Naive thymus-derived CD4-positive, alpha-beta T cell (primary cell): ENCODE data around the gene C3orf22. TPM values are rescaled to one million over a fixed set of nuclear protein-coding genes. Genes with fewer than 3 reads are reported as not detected.
A peak's percentile ranks its signal among the peaks of the same experiment; 100 is the strongest.
"Not testable (repeated sequence)": the region's sequence is repeated elsewhere in the genome, so short reads cannot be mapped to it uniquely, and the experiment has no call there.

Source experiments
- ATAC-seq: fragments of 150-1000 bp; cut with Tn5 transposase; 2 replicates; pipeline ENCODE4 v1.10.0; 2021; ENCODE audit warnings: mild to moderate bottlenecking, moderate library complexity
- CTCF ChIA-PET: fragments of 350-600 bp; sonication (Branson Sonifier 250); formaldehyde crosslinking; loops from one replicate; lab custom pipeline; 2021; ENCODE audit warnings: antibody characterized with exemption; lab: Charles Lee
- POLR2A ChIA-PET: fragments of 350-600 bp; sonication (Branson Sonifier 250); formaldehyde crosslinking; loops from one replicate; lab custom pipeline; 2021; ENCODE audit warnings: antibody characterized with exemption, inconsistent platforms; lab: Charles Lee
- DNase-seq, 9 donors: peaks; one replicate each; pipeline versions ENCODE4 v3.0.0 to v3.0.0-alpha.2; 2020 to 2022; ENCODE audit warnings: mixed read lengths in 1 of 9
- H3K27ac ChIP-seq: one replicate; pipeline ENCODE4 v1.7.0; 2013; ENCODE audit warnings: mild to moderate bottlenecking, low read depth, low read length, moderate library complexity
- H3K27me3 ChIP-seq, 2 donors: one replicate each; pipeline ENCODE4 v1.7.0; 2013; ENCODE audit warnings: low read length in 2 of 2, mild to moderate bottlenecking in 2 of 2, moderate library complexity in 2 of 2; ENCODE audit not compliant: control insufficient read depth in 2 of 2, insufficient read depth in 2 of 2
- H3K36me3 ChIP-seq, 3 experiments: 1 replicate in 2 of 3; 2 replicates in 1 of 3; pipeline ENCODE4 v1.7.0; 2013; ENCODE audit warnings: low read length in 3 of 3, mild to moderate bottlenecking in 3 of 3, moderate library complexity in 1 of 3; ENCODE audit not compliant: insufficient read depth in 3 of 3, control insufficient read depth in 2 of 3
- H3K4me1 ChIP-seq, 2 donors: one replicate each; pipeline ENCODE4 v1.7.0; 2013; ENCODE audit warnings: low read length in 2 of 2, mild to moderate bottlenecking in 2 of 2, moderate library complexity in 1 of 2; ENCODE audit not compliant: control insufficient read depth in 2 of 2, insufficient read depth in 2 of 2
- H3K4me3 ChIP-seq: 2 replicates; pipeline ENCODE4 v1.7.0; 2013; ENCODE audit warnings: mild to moderate bottlenecking, low read length
- H3K9me3 ChIP-seq, 3 experiments: 1 replicate in 2 of 3; 2 replicates in 1 of 3; pipeline ENCODE4 v1.7.0; 2013; ENCODE audit warnings: low read length in 3 of 3; ENCODE audit not compliant: control insufficient read depth in 2 of 3
- H3K27ac Mint-ChIP-seq, 9 donors: one replicate each; pipeline ENCODE4 v1.8.0; 2020 to 2022; ENCODE audit warnings: mixed read lengths in 9 of 9, mild to moderate bottlenecking in 8 of 9, moderate library complexity in 5 of 9, inconsistent platforms in 2 of 9
- H3K27me3 Mint-ChIP-seq, 5 donors: one replicate each; pipeline ENCODE4 v1.8.0; 2021 to 2022; ENCODE audit warnings: mixed read lengths in 5 of 5, mild to moderate bottlenecking in 1 of 5
- H3K36me3 Mint-ChIP-seq, 5 donors: one replicate each; pipeline ENCODE4 v1.8.0; 2020 to 2022; ENCODE audit warnings: mixed read lengths in 5 of 5, mild to moderate bottlenecking in 3 of 5, inconsistent platforms in 1 of 5
- H3K4me1 Mint-ChIP-seq, 7 donors: one replicate each; pipeline ENCODE4 v1.8.0; 2020 to 2022; ENCODE audit warnings: mixed read lengths in 7 of 7, mild to moderate bottlenecking in 3 of 7, inconsistent platforms in 1 of 7
- H3K4me3 Mint-ChIP-seq, 10 donors: one replicate each; pipeline ENCODE4 v1.8.0; 2020 to 2022; ENCODE audit warnings: mild to moderate bottlenecking in 10 of 10, mixed read lengths in 10 of 10, moderate library complexity in 6 of 10, inconsistent platforms in 2 of 10
- H3K9me3 Mint-ChIP-seq, 11 donors: one replicate each; pipeline ENCODE4 v1.8.0; 2020 to 2022; ENCODE audit warnings: mixed read lengths in 11 of 11, mild to moderate bottlenecking in 4 of 11, inconsistent platforms in 1 of 11, moderate library complexity in 1 of 11
- intact Hi-C, 2 donors: fragments of 100-400 bp; cut with micrococcal nuclease; formaldehyde crosslinking; loops; one replicate each; pipeline ENCODE4 v1.15.1; 2023
- polyA plus RNA-seq, 2 donors: library from polyadenylated mRNA; unstranded; fragments of 300-500 nt; fragmentation: Illumina TruSeq; gene quantifications; one replicate each; pipeline ENCODE4 v1.2.3, GENCODE V29; 2021
- total RNA-seq, 6 experiments: library from RNA in 5 of 6; stranded (reverse) in 5 of 6; gene quantifications; 1 replicate in 5 of 6; 2 replicates in 1 of 6; pipeline ENCODE4 v1.2.3 and lab custom pipeline; 2021 to 2026

Gene C3orf22
- total RNA-seq = not detected
- not detected for polyA plus RNA-seq
- not detected for total RNA-seq (lab: John Stamatoyannopoulos, UW)

DNA sequence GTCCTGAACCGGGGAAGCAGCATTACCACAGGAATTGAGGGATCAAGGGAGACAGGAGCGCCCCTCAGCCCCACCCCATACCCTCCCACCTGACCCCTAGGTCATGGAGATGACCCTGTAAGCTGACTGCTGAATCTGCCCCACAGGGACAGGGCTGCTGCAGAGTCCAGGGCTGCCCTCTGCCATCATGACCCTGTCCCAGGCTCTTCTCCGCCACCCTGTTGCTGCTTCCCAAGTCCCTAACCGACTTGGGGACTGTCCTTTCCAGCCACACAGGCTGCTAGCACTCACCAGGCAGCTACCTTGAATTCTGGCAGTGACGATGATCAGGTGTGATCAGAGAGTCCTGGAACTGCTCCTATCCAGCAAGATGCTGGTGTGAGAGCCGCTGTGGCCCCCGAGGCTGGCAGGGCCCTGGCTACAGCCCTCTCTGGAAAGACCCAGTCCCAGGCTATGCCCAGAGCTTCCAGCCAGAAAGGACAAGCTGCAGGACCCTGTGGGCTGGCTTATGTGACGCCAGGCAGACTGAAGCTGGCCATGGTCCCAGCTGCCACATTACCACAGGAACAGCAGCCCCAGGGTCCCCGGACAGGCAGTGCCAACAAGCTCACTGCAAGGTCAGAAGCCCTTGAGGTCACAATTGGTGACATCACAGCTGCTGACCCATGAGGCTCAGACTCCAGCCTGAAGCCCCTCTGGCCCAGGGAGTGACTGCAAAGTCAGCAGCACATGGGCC lies at the start of gene C3orf22:
Gene C3orf22, minus strand, starts transcription at position 597 of the 736 bp plus-strand sequence. CDS start 5,542 bp downstream, outside the sequence.
- H3K4me3 ChIP-seq = no peak within 1 kb of the TSS

DNA sequence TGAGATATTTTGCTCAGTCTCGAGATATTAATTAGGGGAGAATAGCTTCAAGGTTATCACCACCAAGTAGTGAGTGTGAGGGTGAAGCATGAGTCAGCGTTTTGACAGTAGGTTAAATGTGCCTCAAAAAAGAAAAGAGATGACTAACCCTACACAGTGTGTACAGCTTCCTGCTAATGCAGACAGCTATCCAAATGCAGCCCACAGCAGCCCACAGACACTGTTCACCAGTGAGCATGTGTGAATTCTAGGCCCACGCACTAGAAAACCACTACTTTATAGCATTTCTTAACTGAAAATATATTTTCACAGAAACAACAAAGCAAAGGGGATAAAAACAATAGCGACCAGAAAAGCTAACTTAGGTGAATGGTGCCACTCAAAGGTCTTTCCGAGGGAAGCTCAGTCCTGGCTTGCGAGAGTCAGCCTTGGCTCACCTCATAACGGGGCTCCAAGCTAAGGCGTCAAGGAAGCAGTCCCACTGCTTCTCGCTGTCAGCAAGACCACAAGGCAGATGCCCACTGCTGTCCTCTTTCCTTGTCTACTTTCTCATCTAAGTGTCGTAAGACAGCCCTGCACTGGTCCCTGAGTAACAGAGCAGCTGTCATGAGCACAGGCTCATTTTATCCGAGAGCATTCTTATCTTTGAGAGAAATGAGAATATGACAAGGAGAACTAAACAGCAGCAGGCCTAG lies 48.6 kb upstream of the C3orf22 start:
- H3K36me3 Mint-ChIP-seq = peaks cover 0 to 60% (median 30%) of the 10 kb centered on the region in 5 donors
- peaks cover 3 to 9% (median 4%) of the 10 kb centered on the region in 7 donors for H3K4me1 Mint-ChIP-seq
- no peak overlapping the region for H3K4me3 Mint-ChIP-seq
- H3K27ac ChIP-seq = no peak overlapping the region
- intact Hi-C loops = no loop called here
- H3K4me1 ChIP-seq = peaks cover 3 to 4% of the 10 kb centered on the region in 2 donors
- no peaks in the 10 kb centered on the region for H3K9me3 ChIP-seq
- H3K9me3 Mint-ChIP-seq = peaks cover 0 to 4% (median 0%) of the 10 kb centered on the region in 11 donors
- peaks cover 0 to 3% (median 0%) of the 10 kb centered on the region in 5 donors for H3K27me3 Mint-ChIP-seq
- H3K27me3 ChIP-seq = no peaks in the 10 kb centered on the region
- POLR2A ChIA-PET = no interaction called here
- no peak overlapping the region for H3K27ac Mint-ChIP-seq
- CTCF ChIA-PET = no interaction called here
- peak in 1 of 9 donors; percentile 26 for DNase-seq
- peaks cover 0 to 22% (median 0%) of the 10 kb centered on the region in 3 experiments for H3K36me3 ChIP-seq
- H3K4me3 ChIP-seq = no peak overlapping the region
- peak; percentile 92 for ATAC-seq

More for the DNA sequence above, at the start of gene C3orf22:
- Histone ChIP-seq H3K27me3 (no peaks in the 10 kb centered on the region), H3K9me3 (peaks cover 0 to 4% (median 0%) of the 10 kb centered on the region in 3 experiments), H3K27ac (no peak within 1 kb of the TSS), H3K36me3 (no peaks in the 10 kb centered on the region), H3K4me1 (no peaks in the 10 kb centered on the region)
- Mint-ChIP-seq H3K27me3 (peaks cover 0 to 22% (median 7%) of the 10 kb centered on the region in 5 donors), H3K4me1 (no peaks in the 10 kb centered on the region), H3K4me3 (no peak within 1 kb of the TSS), H3K9me3 (peaks cover 0 to 22% (median 11%) of the 10 kb centered on the region in 11 donors), H3K27ac (no peak within 1 kb of the TSS), H3K36me3 (peaks cover 0 to 7% (median 0%) of the 10 kb centered on the region in 5 donors)
- intact Hi-C loops = no loop called here
- POLR2A ChIA-PET = no interaction called here
- DNase-seq (peak in 2 of 9 donors; percentile 2 to 7), ATAC-seq (no peak)
- CTCF ChIA-PET = no interaction called here

GRCh38 chr3:126606001-126606400 lies 47.3 kb upstream of the C3orf22 start:
- no peak for DNase-seq
- no peak overlapping the region for H3K27ac Mint-ChIP-seq
- H3K4me1 Mint-ChIP-seq = peaks cover 0 to 4% (median 0%) of the 10 kb centered on the region in 7 donors
- Histone ChIP-seq H3K4me3 (no peak overlapping the region), H3K36me3 (peaks cover 0 to 22% (median 0%) of the 10 kb centered on the region in 3 experiments), H3K4me1 (peaks cover 0 to 3% of the 10 kb centered on the region in 2 donors), H3K27me3 (no peaks in the 10 kb centered on the region), H3K27ac (no peak overlapping the region), H3K9me3 (no peaks in the 10 kb centered on the region)
- peaks cover 0 to 59% (median 30%) of the 10 kb centered on the region in 5 donors for H3K36me3 Mint-ChIP-seq
- peaks cover 0 to 4% (median 0%) of the 10 kb centered on the region in 11 donors for H3K9me3 Mint-ChIP-seq
- no peak overlapping the region for H3K4me3 Mint-ChIP-seq
- intact Hi-C loops = no loop called here
- no peak for ATAC-seq
- ChIA-PET POLR2A (no interaction called here), CTCF (no interaction called here)
- peaks cover 0 to 12% (median 3%) of the 10 kb centered on the region in 5 donors for H3K27me3 Mint-ChIP-seq

GRCh38 chr3:126604691-126605090 lies 46.0 kb upstream of the C3orf22 start:
- intact Hi-C loops = no loop called here
- no peak overlapping the region for H3K27ac ChIP-seq
- peaks cover 0 to 3% of the 10 kb centered on the region in 2 donors for H3K4me1 ChIP-seq
- no peak overlapping the region for H3K4me3 ChIP-seq
- DNase-seq = no peak
- peaks cover 0 to 20% (median 0%) of the 10 kb centered on the region in 3 experiments for H3K36me3 ChIP-seq
- Mint-ChIP-seq H3K4me1 (peaks cover 0 to 4% (median 0%) of the 10 kb centered on the region in 7 donors), H3K27ac (no peak overlapping the region), H3K4me3 (no peak overlapping the region), H3K36me3 (peaks cover 0 to 46% (median 30%) of the 10 kb centered on the region in 5 donors), H3K27me3 (peaks cover 0 to 22% (median 5%) of the 10 kb centered on the region in 5 donors), H3K9me3 (peaks cover 0 to 4% (median 0%) of the 10 kb centered on the region in 11 donors)
- ChIA-PET POLR2A (no interaction called here), CTCF (no interaction called here)
- H3K27me3 ChIP-seq = no peaks in the 10 kb centered on the region
- ATAC-seq = no peak
- H3K9me3 ChIP-seq = no peaks in the 10 kb centered on the region

DNA sequence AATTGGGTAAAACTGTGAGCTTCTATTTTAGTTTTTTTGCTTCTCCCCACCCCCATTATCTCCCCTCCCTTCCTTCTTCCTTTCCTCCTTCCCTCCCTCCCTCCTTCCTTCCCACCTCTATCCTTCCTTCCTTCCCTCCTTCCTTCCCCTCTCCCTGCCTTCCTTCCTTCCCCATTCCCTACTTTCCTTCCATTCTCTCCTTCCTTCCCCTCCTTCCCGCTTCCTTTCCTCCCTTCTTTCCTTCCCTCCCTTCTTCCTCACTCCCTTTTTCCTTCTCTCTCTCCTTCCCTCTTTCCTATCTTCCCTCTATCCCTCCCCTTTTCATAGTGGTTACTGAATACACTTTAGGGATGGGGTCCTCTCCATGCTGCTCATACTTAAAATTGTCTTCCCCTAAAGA lies 40.4 kb upstream of the C3orf22 start:
- intact Hi-C loops = no loop called here
- H3K4me1 Mint-ChIP-seq = no peaks in the 10 kb centered on the region
- H3K4me1 ChIP-seq = no peaks in the 10 kb centered on the region
- H3K4me3 ChIP-seq = no peak overlapping the region
- H3K36me3 Mint-ChIP-seq = peaks cover 0 to 16% (median 10%) of the 10 kb centered on the region in 5 donors
- ATAC-seq = no peak
- no peaks in the 10 kb centered on the region for H3K36me3 ChIP-seq
- H3K27me3 ChIP-seq = no peaks in the 10 kb centered on the region
- no peak overlapping the region for H3K27ac ChIP-seq
- CTCF ChIA-PET = no interaction called here
- POLR2A ChIA-PET = no interaction called here
- DNase-seq = no peak
- H3K27me3 Mint-ChIP-seq = peaks cover under 1 to 28% (median 10%) of the 10 kb centered on the region in 5 donors
- H3K4me3 Mint-ChIP-seq = no peak overlapping the region
- peaks cover 0 to 26% (median 7%) of the 10 kb centered on the region in 11 donors for H3K9me3 Mint-ChIP-seq
- no peak overlapping the region for H3K27ac Mint-ChIP-seq
- no peaks in the 10 kb centered on the region for H3K9me3 ChIP-seq

DNA sequence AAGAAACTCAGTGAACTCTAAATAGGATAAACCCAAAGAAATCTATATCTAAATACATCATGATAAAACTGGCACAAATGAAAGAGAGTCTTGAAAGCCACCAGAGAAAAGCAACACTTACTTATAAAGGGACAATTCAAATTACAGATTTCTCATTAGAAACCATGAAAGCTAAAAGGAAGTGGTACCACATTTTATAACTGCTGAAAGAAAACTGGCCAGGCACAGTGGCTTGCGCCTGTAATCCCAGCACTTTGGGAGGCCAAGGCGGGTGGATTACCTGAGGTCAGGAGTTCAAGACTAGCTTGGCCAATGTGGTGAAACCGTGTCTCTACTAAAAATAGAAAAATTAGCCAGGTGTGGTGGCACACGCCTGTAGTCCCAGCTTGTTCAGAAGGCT lies 36.7 kb upstream of the C3orf22 start:
- H3K27me3 ChIP-seq, H3K27ac Mint-ChIP-seq, H3K4me3 Mint-ChIP-seq, DNase-seq, H3K9me3 ChIP-seq, ATAC-seq, intact Hi-C loops, H3K4me1 ChIP-seq, CTCF ChIA-PET, H3K4me1 Mint-ChIP-seq, H3K4me3 ChIP-seq, H3K27ac ChIP-seq, POLR2A ChIA-PET, H3K36me3 ChIP-seq: not testable (repeated sequence)
- peaks cover 0 to 51% (median 12%) of the 10 kb centered on the region in 11 donors for H3K9me3 Mint-ChIP-seq
- H3K27me3 Mint-ChIP-seq = peaks cover 5 to 18% (median 11%) of the 10 kb centered on the region in 5 donors
- H3K36me3 Mint-ChIP-seq = peaks cover 0 to 15% (median 7%) of the 10 kb centered on the region in 5 donors
